ENCODE results near the gene ENTPD6. TPM values are rescaled to one million over a fixed set of nuclear protein-coding genes. Genes with fewer than 3 reads are reported as not detected.

ENTPD6 gene
- total RNA-seq, 1 donor from 2014 or later: 57.8 TPM

DNA sequence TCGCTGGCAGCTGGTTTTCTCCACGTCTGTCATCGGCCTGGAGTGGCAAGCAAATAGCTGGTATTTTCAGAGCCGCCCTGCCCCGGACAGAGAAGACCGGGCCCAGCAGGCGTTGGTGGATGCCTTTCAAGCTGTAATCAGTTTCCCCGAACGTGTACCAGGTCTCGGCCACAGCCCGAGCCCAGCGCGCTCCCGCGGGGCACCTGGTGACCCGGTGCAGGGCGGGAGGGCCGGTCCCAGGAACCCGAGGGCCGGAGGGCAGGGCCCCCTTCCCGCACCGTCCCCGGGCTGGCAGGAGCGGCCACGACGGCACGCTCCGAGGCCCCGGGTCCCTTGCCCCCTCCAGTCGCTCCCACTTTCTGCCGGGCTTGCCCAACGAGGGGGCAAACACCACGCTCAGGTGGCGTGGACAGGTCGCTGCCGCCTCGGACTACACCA is 52.0 kb downstream of the ENTPD6 start:
- Histone ChIP-seq H3K4me3 (ENCODE audit: insufficient read depth, low read depth, low read length) (peak overlapping the region; percentile 56), H3K9me3 (ENCODE audit: insufficient read depth, low read depth, low read length) (no peaks in the 10 kb centered on the region), H3K79me2 (ENCODE audit: insufficient read depth, low read length) (peaks cover 52% of the 10 kb centered on the region), H3K4me1 (ENCODE audit: insufficient read depth, low read length) (peaks cover 40% of the 10 kb centered on the region), H3K4me2 (ENCODE audit: low read length) (peak overlapping the region; percentile 88), H4K20me1 (ENCODE audit: insufficient read depth, low read length) (peaks cover 38% of the 10 kb centered on the region), H3K27me3 (ENCODE audit: insufficient read depth, low read length) (no peaks in the 10 kb centered on the region), H3K9ac (ENCODE audit: low read length) (peak overlapping the region; percentile 87), H2AFZ (ENCODE audit: low read depth, low read length) (peak overlapping the region; percentile 93), H3K27ac (ENCODE audit: low read depth, low read length) (peak overlapping the region; percentile 80), H3K36me3 (ENCODE audit: insufficient read depth, low read length) (no peaks in the 10 kb centered on the region)
- FAIRE-seq (no peak), DNase-seq (ENCODE audit: low read depth) (no peak)
- peak overlapping the region; percentile 87 for H3K4me3 Mint-ChIP-seq (ENCODE audit: unreplicated experiment)
- TF ChIP-seq EZH2 (IDR thresholded peaks at IDR 0.05; ENCODE audit: insufficient read depth, low read length) (no peak), CTCF (IDR thresholded peaks at IDR 0.05; ENCODE audit: insufficient read depth, low read depth, low read length) (no peak)
- H3K36me3 Mint-ChIP-seq (ENCODE audit: low read depth, unreplicated experiment): peaks cover 7% of the 10 kb centered on the region
- no peaks in the 10 kb centered on the region for H3K27me3 Mint-ChIP-seq (ENCODE audit: low read depth, unreplicated experiment)
- peaks cover 4% of the 10 kb centered on the region for H3K9me3 Mint-ChIP-seq (ENCODE audit: unreplicated experiment)
- no peak overlapping the region for H3K27ac Mint-ChIP-seq (ENCODE audit: unreplicated experiment)
- peaks cover 47% of the 10 kb centered on the region for H3K4me1 Mint-ChIP-seq (ENCODE audit: low read depth, unreplicated experiment)

DNA sequence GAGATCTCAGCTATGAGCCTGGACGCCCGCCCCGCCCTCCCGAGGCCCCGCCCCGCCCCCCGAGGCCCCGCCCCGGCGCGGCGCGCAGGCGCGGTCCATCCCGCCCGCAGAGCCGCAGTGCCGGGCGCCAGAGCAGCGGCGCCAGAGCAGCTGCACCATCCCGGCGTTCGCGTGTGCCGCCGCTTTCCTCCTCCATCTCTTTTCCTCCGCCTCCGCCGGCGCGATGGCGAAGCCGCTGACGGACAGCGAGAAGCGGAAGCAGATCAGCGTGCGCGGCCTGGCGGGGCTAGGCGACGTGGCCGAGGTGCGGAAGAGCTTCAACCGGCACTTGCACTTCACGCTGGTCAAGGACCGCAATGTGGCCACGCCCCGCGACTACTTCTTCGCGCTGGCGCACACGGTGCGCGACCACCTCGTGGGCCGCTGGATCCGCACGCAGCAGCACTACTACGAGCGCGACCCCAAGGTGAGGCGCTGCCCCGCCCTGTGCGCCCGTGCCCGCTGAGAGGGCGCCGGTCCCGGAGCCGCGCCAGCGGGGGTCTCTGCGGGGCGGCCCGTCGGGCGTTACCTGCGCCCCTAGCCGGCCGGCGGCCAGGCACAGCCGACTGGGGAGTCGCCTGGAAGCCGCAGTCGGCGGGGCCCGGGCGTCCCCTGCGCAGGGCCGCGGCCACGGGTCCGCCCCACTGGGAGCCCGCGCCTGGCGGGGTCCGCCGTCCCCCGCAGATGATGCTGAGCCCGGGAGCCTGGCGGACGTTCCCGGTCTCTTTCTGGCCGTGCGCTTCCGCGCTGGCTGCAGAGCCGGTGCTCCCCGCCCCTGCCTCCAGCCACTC is 52.7 kb downstream of the ENTPD6 start, which contains the start of gene PYGB:
PYGB (plus strand) TSS at position 130 of the 830 bp plus-strand sequence; CDS start at position 224, 94 bp downstream.
- no peaks in the 10 kb centered on the region for H3K9me3 ChIP-seq (ENCODE audit: insufficient read depth, low read depth, low read length)
- TF ChIP-seq EZH2 (IDR thresholded peaks at IDR 0.05; ENCODE audit: insufficient read depth, low read length): no peak
- TF ChIP-seq CTCF (IDR thresholded peaks at IDR 0.05; ENCODE audit: insufficient read depth, low read depth, low read length): no peak
- H2AFZ ChIP-seq (ENCODE audit: low read depth, low read length): peak within 1 kb of the TSS; percentile 93
- H3K79me2 ChIP-seq (ENCODE audit: insufficient read depth, low read length): peaks cover 59% of the 10 kb centered on the region
- H3K9ac ChIP-seq (ENCODE audit: low read length): peak within 1 kb of the TSS; percentile 87
- peaks cover 7% of the 10 kb centered on the region for H3K36me3 Mint-ChIP-seq (ENCODE audit: low read depth, unreplicated experiment)
- H3K9me3 Mint-ChIP-seq (ENCODE audit: unreplicated experiment): peaks cover 4% of the 10 kb centered on the region
- H3K27me3 Mint-ChIP-seq (ENCODE audit: low read depth, unreplicated experiment): no peaks in the 10 kb centered on the region
- H3K27ac Mint-ChIP-seq (ENCODE audit: unreplicated experiment): peak within 1 kb of the TSS; percentile 96
- H3K4me3 ChIP-seq (ENCODE audit: insufficient read depth, low read depth, low read length): peak within 1 kb of the TSS; percentile 75
- H3K4me1 ChIP-seq (ENCODE audit: insufficient read depth, low read length): peaks cover 46% of the 10 kb centered on the region
- peaks cover 47% of the 10 kb centered on the region for H3K4me1 Mint-ChIP-seq (ENCODE audit: low read depth, unreplicated experiment)
- DNase-seq (ENCODE audit: low read depth) (peak; percentile 74), FAIRE-seq (no peak)
- H3K4me3 Mint-ChIP-seq (ENCODE audit: unreplicated experiment): peak within 1 kb of the TSS; percentile 96
- peak within 1 kb of the TSS; percentile 85 for H3K27ac ChIP-seq (ENCODE audit: low read depth, low read length)
- H3K4me2 ChIP-seq (ENCODE audit: low read length): peak within 1 kb of the TSS; percentile 88
- no peaks in the 10 kb centered on the region for H3K27me3 ChIP-seq (ENCODE audit: insufficient read depth, low read length)
- peaks cover 44% of the 10 kb centered on the region for H4K20me1 ChIP-seq (ENCODE audit: insufficient read depth, low read length)
- no peaks in the 10 kb centered on the region for H3K36me3 ChIP-seq (ENCODE audit: insufficient read depth, low read length)
